Gastrocnemius medialis (tissue), 4 donors: ENCODE data around the gene ASIC1.

ENCODE experiments used
- CTCF ChIP-seq, 5 experiments: fragments of 450-650 bp in 3 of 5; fragments of 200-600 bp in 2 of 5; sonication (generic) in 2 of 5; IDR thresholded peaks in 4 of 5; conservative IDR thresholded peaks in 1 of 5; 1 replicate in 4 of 5; 2 replicates in 1 of 5; pipeline ENCODE4 v1.5.1; 2016 to 2019; ENCODE audit warnings: antibody characterized with exemption in 5 of 5, mild to moderate bottlenecking in 3 of 5, moderate library complexity in 3 of 5
- POLR2A ChIP-seq, 2 donors: fragments of 450-650 bp; IDR thresholded peaks; one replicate each; pipeline ENCODE4 v1.6.1; 2017; ENCODE audit warnings: antibody characterized with exemption in 2 of 2, mild to moderate bottlenecking in 2 of 2, moderate library complexity in 2 of 2

GRCh38 chr12:50013361-50014147 lies 43.8 kb upstream of the ASIC1 start:
- TF ChIP-seq CTCF (IDR thresholded peaks at IDR 0.05 in 4 of 5, conservative IDR thresholded peaks at IDR 0.05 in 1 of 5) (no peak), POLR2A (IDR thresholded peaks at IDR 0.05) (no peak)
